ENCODE results near the gene PAQR9. TPM values are rescaled to one million over a fixed set of nuclear protein-coding genes. Genes with fewer than 3 reads are reported as not detected.

The PAQR9 gene
- total and polyA plus RNA-seq, 9 of the 15 experiments (the other 6 are each of a cell fraction or from before 2014, with no cell fraction given) = 0.04 to 0.58 (median 0.22) TPM

GRCh38 chr3:142992323-142992722 lies 28.8 kb upstream of the PAQR9 start:
- ATAC-seq (no peak), FAIRE-seq (no peak), DNase-seq (ENCODE audit: extremely low read depth in 1 of 4, low spot score in 3 of 4) (no peak)
- Histone ChIP-seq H3K9ac (ENCODE audit: insufficient read depth in 1 of 2, low read depth in 2 of 2, low read length in 2 of 2) (no peak overlapping the region; a peak in 1 of 4 replicates), H2AFZ (ENCODE audit: low read depth, low read length) (no peak overlapping the region), H3K27ac (ENCODE audit: extremely low read depth, low read depth, low read length) (no peak overlapping the region), H3K27me3 (ENCODE audit: control insufficient read depth in 2 of 2, insufficient read depth in 2 of 2, low read length in 2 of 2) (no peaks in the 10 kb centered on the region), H3K36me3 (ENCODE audit: control insufficient read depth, insufficient read depth, low read length) (no peaks in the 10 kb centered on the region), H4K20me1 (replicated peaks; ENCODE audit: control insufficient read depth, insufficient read depth, low read length) (no peaks in the 10 kb centered on the region), H3K4me1 (replicated peaks in 1 of 2; ENCODE audit: control insufficient read depth in 2 of 2, insufficient read depth in 2 of 2, low read length in 2 of 2) (peaks cover 5 to 12% of the 10 kb centered on the region in 2 experiments; a peak in 3 of 5 replicates), H3K79me2 (ENCODE audit: control insufficient read depth, insufficient read depth, low read length) (no peaks in the 10 kb centered on the region), H3K9me1 (ENCODE audit: control insufficient read depth, insufficient read depth, low read length) (no peaks in the 10 kb centered on the region), H3K4me2 (ENCODE audit: insufficient read depth, low read length) (no peak overlapping the region), H3K4me3 (no peak overlapping the region), H3K9me3 (replicated peaks; ENCODE audit: control insufficient read depth, insufficient read depth, low read depth, low read length) (no peaks in the 10 kb centered on the region)
- in situ Hi-C loops (cut with MboI) = loop anchor here (5.0 kb wide), 2 partner anchors 170 to 405 kb away; no protein-coding TSS in a partner anchor
- WGBS (ENCODE audit: insufficient coverage, low coverage, missing lambda C conversion rate) = 73% methylated on average over 6 of the region's 7 CpGs
- no peak for TF ChIP-seq SNRNP70 (optimal IDR thresholded peaks at IDR 0.05; ENCODE audit: low read depth, low read length)
- no peak for TF ChIP-seq TAL1 (IDR thresholded peaks at IDR 0.05)
- TF ChIP-seq MTA3 (IDR thresholded peaks at IDR 0.05; ENCODE audit: borderline replicate concordance) = no peak
- TF ChIP-seq JUN (IDR thresholded peaks at IDR 0.05; ENCODE audit: borderline replicate concordance, low read depth, low read length) = no peak
- no peak for TF ChIP-seq JUN (CRISPR knock-in tag; IDR thresholded peaks at IDR 0.05; ENCODE audit: borderline replicate concordance)
- TF ChIP-seq NFIX (CRISPR knock-in tag; IDR thresholded peaks at IDR 0.05; ENCODE audit: low read depth) = no peak
- TF ChIP-seq BRD9 (IDR thresholded peaks at IDR 0.05; ENCODE audit: low read depth, partially characterized antibody) = no peak
- ChIA-PET CTCF (ENCODE audit: low intra/inter-chr PET ratio) (interaction anchor here (2.8 to 2.9 kb wide), 2 partner anchors 164 to 405 kb away, joined by 13 to 20 read pairs; no protein-coding TSS in a partner anchor), POLR2A (no interaction called here)
- intact Hi-C loops (cut with micrococcal nuclease) = loop anchor here (5.0 to 10.0 kb wide), 3 partner anchors 548 to 970 kb away; partner anchors contain the start of gene XRN1
- BruUV-seq (replicated peaks) = no TSS peak

Data from K562 (cell line).